ENCODE data around the gene IHH. TPM values are rescaled to one million over a fixed set of nuclear protein-coding genes. Genes with fewer than 3 reads are reported as not detected.

Gene IHH
- total RNA-seq, 2 experiments from 2014 or later = 0.12 TPM; not detected in 1

DNA sequence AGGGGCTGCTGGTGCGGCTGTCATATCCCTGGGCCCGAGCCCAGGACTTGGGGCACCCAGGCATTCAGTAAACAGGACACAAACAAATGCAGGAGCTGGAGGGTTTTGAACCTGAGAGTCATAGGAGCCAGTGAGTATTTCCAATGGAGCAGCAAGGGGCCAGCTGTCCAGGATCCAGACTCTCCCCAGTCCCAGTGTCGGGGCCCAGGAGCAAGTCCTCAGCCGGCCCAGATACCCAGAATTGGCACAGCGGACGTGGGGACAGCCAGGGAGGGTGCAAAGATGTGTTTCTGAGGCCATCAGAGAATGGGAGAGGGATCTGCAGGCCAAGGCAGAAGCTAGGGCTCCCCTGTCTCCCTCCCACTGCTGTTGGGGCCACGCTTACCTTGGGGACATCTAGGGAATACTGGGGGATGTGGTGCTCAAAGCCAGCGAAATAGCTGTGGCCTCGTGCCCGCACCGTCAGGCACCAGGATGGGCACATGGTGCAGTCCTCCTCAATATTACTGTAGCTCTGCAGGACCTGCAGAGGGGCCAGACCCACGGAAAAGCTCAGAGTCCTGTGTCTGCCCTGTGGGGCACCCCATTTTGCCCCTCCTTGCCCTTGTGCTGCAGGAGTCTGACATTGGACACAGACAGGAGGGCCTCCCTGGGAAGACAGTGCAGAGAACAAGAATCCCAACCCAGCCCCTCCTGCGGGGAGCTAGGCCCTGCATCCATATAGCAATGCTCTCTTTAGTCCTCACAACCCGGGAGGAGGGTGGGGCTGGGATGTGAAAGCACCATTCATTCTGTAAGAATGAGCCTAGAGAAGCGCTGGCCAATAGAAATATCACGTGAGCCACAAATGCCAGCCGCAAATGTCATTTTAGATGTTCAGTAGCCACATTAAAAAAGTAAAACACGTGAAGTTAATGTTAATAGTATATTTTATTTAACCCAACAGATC is 34.8 kb downstream of the IHH start:
- POLR2A ChIA-PET = interaction anchor here (0.6 kb wide), 2 partner anchors 30 to 450 kb away, joined by 3 read pairs; no protein-coding TSS in a partner anchor
- ATAC-seq (no peak), DNase-seq (no peak)
- intact Hi-C loops (cut with DNase I, micrococcal nuclease) = no loop called here
- peaks cover 5% of the 10 kb centered on the region for H3K27me3 Mint-ChIP-seq
- CTCF ChIA-PET = interaction anchor here (0.9 to 2.3 kb wide), 5 partner anchors 12 to 129 kb away, joined by 3 to 8 read pairs (median 4); no protein-coding TSS in a partner anchor
- no peaks in the 10 kb centered on the region for H3K4me1 Mint-ChIP-seq
- no peaks in the 10 kb centered on the region for H3K36me3 Mint-ChIP-seq (ENCODE audit: low read depth)
- H3K27ac Mint-ChIP-seq = no peak overlapping the region
- H3K9me3 Mint-ChIP-seq (ENCODE audit: low read depth) = no peaks in the 10 kb centered on the region
- H3K4me3 Mint-ChIP-seq = no peak overlapping the region

DNA sequence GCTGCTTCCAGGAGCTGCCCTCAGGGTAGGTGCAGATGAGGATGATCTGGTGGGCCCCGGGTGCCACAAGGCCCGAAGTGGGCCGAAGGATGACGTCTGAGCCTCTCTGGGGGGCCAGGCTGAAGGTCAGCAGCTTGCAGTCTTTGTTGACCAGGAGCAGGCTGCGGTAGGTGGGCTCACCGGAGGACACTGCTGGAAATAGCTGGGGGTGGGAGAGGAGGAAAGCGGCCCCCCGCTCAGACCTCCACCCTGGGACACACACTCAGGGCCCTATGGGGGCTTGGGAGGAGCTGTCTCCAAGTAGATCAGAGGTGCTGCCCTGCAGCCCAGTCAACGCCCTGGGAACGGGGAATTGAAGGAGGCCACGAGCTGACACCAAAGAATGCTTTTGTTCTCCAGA is 36.7 kb downstream of the IHH start:
- Mint-ChIP-seq H3K27me3 (peaks cover 3% of the 10 kb centered on the region), H3K27ac (no peak overlapping the region), H3K9me3 (ENCODE audit: low read depth) (no peaks in the 10 kb centered on the region), H3K36me3 (ENCODE audit: low read depth) (no peaks in the 10 kb centered on the region), H3K4me3 (no peak overlapping the region), H3K4me1 (no peaks in the 10 kb centered on the region)
- CTCF ChIA-PET = interaction anchor here (1.2 to 2.3 kb wide), 2 partner anchors 44 to 48 kb away, joined by 3 to 8 read pairs; no protein-coding TSS in a partner anchor
- DNase-seq (no peak), ATAC-seq (no peak)
- intact Hi-C loops (cut with DNase I, micrococcal nuclease) = no loop called here
- POLR2A ChIA-PET = no interaction called here

- POLR2A ChIA-PET = no interaction called here
Observed at GRCh38 chr2:219023045-219023605, 37.6 kb downstream of the IHH start.

DNA sequence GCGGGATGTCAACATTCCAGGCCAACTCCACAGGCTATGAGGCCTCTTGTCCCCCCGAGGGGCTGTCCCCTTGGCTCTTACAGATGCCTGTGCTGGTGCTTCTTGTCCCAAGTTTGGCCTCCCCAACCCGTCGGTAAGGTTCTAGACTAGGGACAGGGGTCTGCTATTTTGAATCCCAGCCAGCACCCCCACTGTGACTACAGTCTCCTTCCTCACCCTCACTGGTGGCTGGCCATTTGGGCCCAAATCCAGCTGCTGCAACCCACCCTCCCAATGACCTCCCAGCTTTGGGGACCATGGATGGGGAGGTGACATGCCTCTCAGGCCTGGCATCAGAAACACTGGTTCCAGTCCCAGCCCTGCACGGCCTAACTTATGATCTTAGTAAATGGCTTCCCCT is 38.1 kb downstream of the IHH start:
- no peaks in the 10 kb centered on the region for H3K9me3 Mint-ChIP-seq (ENCODE audit: low read depth)

More at GRCh38 chr2:219023045-219023605, 37.6 kb downstream of the IHH start:
- Mint-ChIP-seq H3K9me3 (ENCODE audit: low read depth) (no peaks in the 10 kb centered on the region), H3K27me3 (peaks cover 3% of the 10 kb centered on the region), H3K27ac (no peak overlapping the region), H3K4me1 (no peaks in the 10 kb centered on the region), H3K36me3 (ENCODE audit: low read depth) (no peaks in the 10 kb centered on the region), H3K4me3 (no peak overlapping the region)
- DNase-seq = no peak
- ATAC-seq = no peak
- intact Hi-C loops (cut with DNase I, micrococcal nuclease) = no loop called here
- CTCF ChIA-PET = interaction anchor here (0.7 kb wide), 1 partner anchor 94 kb away, joined by 3 read pairs; no protein-coding TSS in a partner anchor

DNA sequence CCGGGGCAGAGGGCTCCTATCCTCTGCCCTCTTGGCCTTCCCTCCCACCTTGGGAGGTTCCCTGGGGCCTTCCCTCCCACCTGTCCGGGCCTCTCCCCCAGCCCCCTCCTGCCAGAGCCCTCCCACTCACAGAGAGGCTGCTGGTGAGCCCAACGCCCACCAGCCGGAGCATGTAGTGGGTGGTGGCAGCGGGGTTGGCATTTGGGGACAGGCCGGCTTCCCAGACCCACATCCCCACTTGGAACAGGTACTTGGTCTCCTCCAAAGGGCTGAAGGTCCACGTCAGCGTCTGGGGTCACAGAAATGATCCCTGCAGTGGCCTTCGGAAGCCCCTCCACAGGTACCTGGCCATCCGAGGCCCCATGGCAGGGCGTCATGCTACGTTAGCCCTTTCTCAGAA is 38.7 kb downstream of the IHH start:
- Mint-ChIP-seq H3K36me3 (ENCODE audit: low read depth) (no peaks in the 10 kb centered on the region), H3K4me1 (no peaks in the 10 kb centered on the region), H3K4me3 (no peak overlapping the region), H3K27me3 (peaks cover 3% of the 10 kb centered on the region), H3K27ac (no peak overlapping the region), H3K9me3 (ENCODE audit: low read depth) (no peaks in the 10 kb centered on the region)
- intact Hi-C loops (cut with DNase I, micrococcal nuclease) = no loop called here
- no peak for DNase-seq
- ChIA-PET CTCF (interaction anchor here (0.7 kb wide), 1 partner anchor 698 kb away, joined by 3 read pairs; no protein-coding TSS in a partner anchor), POLR2A (no interaction called here)
- ATAC-seq = no peak

More for the DNA sequence above, 38.1 kb downstream of the IHH start:
- Mint-ChIP-seq H3K27ac (no peak overlapping the region), H3K4me1 (no peaks in the 10 kb centered on the region), H3K27me3 (peaks cover 3% of the 10 kb centered on the region), H3K36me3 (ENCODE audit: low read depth) (no peaks in the 10 kb centered on the region), H3K4me3 (no peak overlapping the region)
- CTCF ChIA-PET = no interaction called here
- DNase-seq (no peak), ATAC-seq (no peak)
- intact Hi-C loops (cut with DNase I, micrococcal nuclease) = no loop called here
- POLR2A ChIA-PET = no interaction called here

DNA sequence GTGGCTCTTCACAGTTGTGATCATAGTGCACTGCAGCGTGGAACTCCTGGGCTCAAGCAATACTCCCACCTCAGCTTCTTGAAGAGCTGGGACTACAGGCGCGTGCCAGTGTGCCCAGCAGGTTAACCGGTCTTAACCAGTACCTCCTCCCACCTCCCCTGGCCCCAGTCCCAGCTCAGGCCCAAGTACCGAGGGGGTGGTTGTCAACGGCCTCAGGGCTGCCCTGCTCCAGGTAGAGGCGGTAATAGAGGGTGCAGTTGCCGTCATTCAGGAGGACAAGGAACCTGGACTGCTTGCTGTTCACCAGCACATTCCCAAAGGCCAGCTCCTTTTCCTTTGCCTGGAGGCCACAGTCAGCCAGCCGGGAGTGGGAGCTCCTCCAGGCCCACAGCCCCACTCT is 39.1 kb downstream of the IHH start:
- ChIA-PET POLR2A (no interaction called here), CTCF (interaction anchor here (0.6 to 0.7 kb wide), 2 partner anchors 25 to 698 kb away, joined by 3 read pairs; no protein-coding TSS in a partner anchor)
- DNase-seq (no peak), ATAC-seq (no peak)
- H3K36me3 Mint-ChIP-seq (ENCODE audit: low read depth) = no peaks in the 10 kb centered on the region
- peaks cover 3% of the 10 kb centered on the region for H3K27me3 Mint-ChIP-seq
- H3K4me1 Mint-ChIP-seq = no peaks in the 10 kb centered on the region
- intact Hi-C loops (cut with DNase I, micrococcal nuclease) = no loop called here
- no peak overlapping the region for H3K4me3 Mint-ChIP-seq
- no peaks in the 10 kb centered on the region for H3K9me3 Mint-ChIP-seq (ENCODE audit: low read depth)
- no peak overlapping the region for H3K27ac Mint-ChIP-seq

- Mint-ChIP-seq H3K4me1 (no peaks in the 10 kb centered on the region), H3K27ac (no peak overlapping the region), H3K27me3 (peaks cover 3% of the 10 kb centered on the region), H3K4me3 (no peak overlapping the region), H3K36me3 (ENCODE audit: low read depth) (no peaks in the 10 kb centered on the region), H3K9me3 (ENCODE audit: low read depth) (no peaks in the 10 kb centered on the region)
- ChIA-PET POLR2A (no interaction called here), CTCF (interaction anchor here (0.6 to 1.5 kb wide), 3 partner anchors 13 to 83 kb away, joined by 3 to 4 read pairs (median 4); no protein-coding TSS in a partner anchor)
- ATAC-seq (no peak), DNase-seq (no peak)
- intact Hi-C loops (cut with DNase I, micrococcal nuclease) = no loop called here
Observed at GRCh38 chr2:219020604-219021365, 39.9 kb downstream of the IHH start.

DNA sequence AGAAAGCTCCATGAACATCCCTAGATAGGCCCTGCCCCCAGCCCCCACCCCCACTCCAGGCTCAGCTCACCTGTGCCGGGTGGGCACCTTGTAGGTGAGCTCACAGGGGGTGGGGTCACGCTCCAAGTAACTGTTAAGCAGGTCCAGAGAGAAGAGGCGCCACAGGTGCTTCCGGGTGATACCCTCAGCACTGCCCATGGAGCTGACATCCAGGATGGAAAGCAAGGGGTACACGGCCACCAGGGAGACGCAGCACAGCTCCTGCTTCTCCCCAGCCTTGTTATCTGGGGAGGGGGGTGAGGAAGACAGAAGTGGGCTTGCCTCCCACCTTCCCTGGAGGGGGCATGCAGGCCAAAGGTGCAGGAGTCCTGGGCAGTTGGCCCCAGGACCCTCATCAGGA is 41.3 kb downstream of the IHH start:
- H3K9me3 Mint-ChIP-seq (ENCODE audit: low read depth) = no peaks in the 10 kb centered on the region
- intact Hi-C loops (cut with DNase I, micrococcal nuclease) = no loop called here
- DNase-seq (no peak), ATAC-seq (no peak)
- peaks cover 11% of the 10 kb centered on the region for H3K27me3 Mint-ChIP-seq
- H3K4me1 Mint-ChIP-seq = no peaks in the 10 kb centered on the region
- CTCF ChIA-PET = interaction anchor here (0.7 to 1.5 kb wide), 3 partner anchors 10 to 85 kb away, joined by 4 to 6 read pairs (median 4); no protein-coding TSS in a partner anchor
- POLR2A ChIA-PET = no interaction called here
- H3K4me3 Mint-ChIP-seq = no peak overlapping the region
- no peak overlapping the region for H3K27ac Mint-ChIP-seq
- H3K36me3 Mint-ChIP-seq (ENCODE audit: low read depth) = no peaks in the 10 kb centered on the region

DNA sequence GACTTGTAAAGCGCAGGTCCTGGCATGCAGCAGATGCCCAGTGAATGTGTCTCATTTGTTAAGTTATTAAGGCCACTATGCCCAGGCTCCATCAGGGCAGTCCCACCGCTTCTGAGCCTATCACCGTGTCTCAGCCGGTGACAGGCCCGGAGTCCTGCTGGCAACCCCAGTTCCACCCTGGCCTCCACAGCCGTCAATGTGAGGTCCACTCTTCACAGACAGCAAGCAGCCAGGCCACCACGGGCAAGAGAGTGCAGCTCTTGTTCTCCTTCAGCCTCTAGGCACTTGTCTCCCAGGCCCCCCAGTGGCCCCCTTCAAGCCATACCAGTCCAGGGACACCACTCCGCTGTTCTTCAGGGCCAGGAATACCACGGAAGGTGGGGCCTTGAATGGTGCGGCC is 42.0 kb downstream of the IHH start:
- Mint-ChIP-seq H3K4me1 (no peaks in the 10 kb centered on the region), H3K9me3 (ENCODE audit: low read depth) (no peaks in the 10 kb centered on the region), H3K36me3 (ENCODE audit: low read depth) (no peaks in the 10 kb centered on the region), H3K27me3 (peaks cover 11% of the 10 kb centered on the region), H3K4me3 (no peak overlapping the region), H3K27ac (no peak overlapping the region)
- ChIA-PET CTCF (interaction anchor here (0.7 kb wide), 2 partner anchors 11 to 12 kb away, joined by 3 to 4 read pairs; no protein-coding TSS in a partner anchor), POLR2A (no interaction called here)
- ATAC-seq (no peak), DNase-seq (no peak)
- intact Hi-C loops (cut with DNase I, micrococcal nuclease) = no loop called here

DNA sequence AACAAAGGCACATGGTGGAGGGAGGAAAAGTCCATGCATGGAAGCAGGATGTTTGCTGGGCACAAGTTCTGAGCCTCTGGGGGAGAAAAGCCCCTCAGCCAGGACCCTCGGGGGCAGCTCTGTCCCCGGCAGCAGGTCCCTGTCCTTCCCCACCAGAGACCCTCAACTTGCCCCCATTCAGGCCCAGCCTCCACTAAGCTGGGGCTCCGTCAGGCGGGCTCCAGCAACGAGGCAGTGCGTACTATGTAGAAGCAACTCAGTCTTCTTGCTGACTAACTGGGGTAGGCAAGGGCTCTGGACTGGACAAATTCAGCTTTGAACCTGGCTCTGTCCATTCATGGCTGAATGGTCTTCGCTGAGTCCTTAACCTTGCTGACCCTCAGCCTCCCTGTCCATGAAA is 42.4 kb downstream of the IHH start:
- Mint-ChIP-seq H3K4me1 (no peaks in the 10 kb centered on the region), H3K36me3 (ENCODE audit: low read depth) (no peaks in the 10 kb centered on the region), H3K4me3 (no peak overlapping the region), H3K27me3 (peaks cover 11% of the 10 kb centered on the region), H3K9me3 (ENCODE audit: low read depth) (no peaks in the 10 kb centered on the region), H3K27ac (no peak overlapping the region)
- CTCF ChIA-PET = interaction anchor here (0.7 kb wide), 1 partner anchor 12 kb away, joined by 3 read pairs; no protein-coding TSS in a partner anchor
- intact Hi-C loops (cut with DNase I, micrococcal nuclease) = no loop called here
- DNase-seq (no peak), ATAC-seq (no peak)
- POLR2A ChIA-PET = no interaction called here

Data from activated CD4-positive, alpha-beta T cell treated with anti-CD3 and anti-CD28 coated beads for 36 hours (primary cell).